Astrocyte (in vitro differentiated cells and primary cell): ENCODE results near the gene THOC2. TPM values are rescaled to one million over a fixed set of nuclear protein-coding genes. Genes with fewer than 3 reads are reported as not detected.
A peak's percentile ranks its signal among the peaks of the same experiment; 100 is the strongest.

Experiments
- DNase-seq: peaks from one replicate; pipeline ENCODE4 v3.0.0-alpha.2; 2010; ENCODE audit warnings: low read depth
- FAIRE-seq: peaks from 2 replicates; lab custom pipeline; 2011; peaks lifted over from hg19 to GRCh38; lab: Jason Lieb, UNC
- H2AFZ ChIP-seq: 2 replicates; pipeline ENCODE4 v1.6.0; 2012; ENCODE audit warnings: low read depth, low read length, inconsistent platforms
- H3K27ac ChIP-seq: 2 replicates; pipeline ENCODE4 v1.5.1; 2011; ENCODE audit warnings: low read depth, low read length, inconsistent platforms
- H3K27me3 ChIP-seq: 2 replicates; pipeline ENCODE4 v1.6.0; 2011; ENCODE audit warnings: low read length, inconsistent platforms; ENCODE audit not compliant: insufficient read depth
- H3K36me3 ChIP-seq: 2 replicates; pipeline ENCODE4 v1.5.1; 2011; ENCODE audit warnings: low read length, inconsistent platforms; ENCODE audit not compliant: insufficient read depth
- H3K4me1 ChIP-seq: 2 replicates; pipeline ENCODE4 v1.5.1; 2011; ENCODE audit warnings: low read length, inconsistent platforms; ENCODE audit not compliant: insufficient read depth
- H3K4me2 ChIP-seq: 2 replicates; pipeline ENCODE4 v1.6.0; 2012; ENCODE audit warnings: low read length, inconsistent platforms
- H3K4me3 ChIP-seq: 2 replicates; pipeline ENCODE4 v1.5.1; 2011; ENCODE audit warnings: low read depth, mild to moderate bottlenecking, low read length, inconsistent platforms; ENCODE audit not compliant: insufficient read depth
- H3K79me2 ChIP-seq: 2 replicates; pipeline ENCODE4 v1.6.0; 2012; ENCODE audit warnings: mild to moderate bottlenecking, low read length, inconsistent platforms; ENCODE audit not compliant: insufficient read depth
- H3K9ac ChIP-seq: 2 replicates; pipeline ENCODE4 v1.6.0; 2012; ENCODE audit warnings: mild to moderate bottlenecking, low read length, inconsistent platforms
- H3K9me3 ChIP-seq: 2 replicates; pipeline ENCODE4 v1.5.1; 2012; ENCODE audit warnings: low read depth, mild to moderate bottlenecking, low read length, inconsistent platforms; ENCODE audit not compliant: insufficient read depth
- H4K20me1 ChIP-seq: 2 replicates; pipeline ENCODE4 v1.6.0; 2012; ENCODE audit warnings: low read length, inconsistent platforms; ENCODE audit not compliant: insufficient read depth
- H3K27ac Mint-ChIP-seq: one replicate; pipeline ENCODE4 v1.8.0; 2021; ENCODE audit warnings: mild to moderate bottlenecking, mixed read lengths; ENCODE audit not compliant: unreplicated experiment
- H3K27me3 Mint-ChIP-seq: one replicate; pipeline ENCODE4 v1.8.0; 2021; ENCODE audit warnings: low read depth, mixed read lengths; ENCODE audit not compliant: unreplicated experiment
- H3K36me3 Mint-ChIP-seq: one replicate; pipeline ENCODE4 v1.8.0; 2021; ENCODE audit warnings: low read depth, mixed read lengths; ENCODE audit not compliant: unreplicated experiment
- H3K4me1 Mint-ChIP-seq: one replicate; pipeline ENCODE4 v1.8.0; 2021; ENCODE audit warnings: low read depth, mixed read lengths; ENCODE audit not compliant: unreplicated experiment
- H3K4me3 Mint-ChIP-seq: one replicate; pipeline ENCODE4 v1.8.0; 2021; ENCODE audit warnings: mild to moderate bottlenecking, moderate library complexity, mixed read lengths; ENCODE audit not compliant: unreplicated experiment
- H3K9me3 Mint-ChIP-seq: one replicate; pipeline ENCODE4 v1.8.0; 2021; ENCODE audit warnings: mild to moderate bottlenecking, mixed read lengths; ENCODE audit not compliant: unreplicated experiment
- CTCF ChIP-seq: IDR thresholded peaks from 2 replicates; pipeline ENCODE4 v1.5.1; 2011; ENCODE audit warnings: low read depth, mild to moderate bottlenecking, inconsistent platforms, low read length, moderate library complexity; ENCODE audit not compliant: insufficient read depth
- EZH2 ChIP-seq: IDR thresholded peaks from 2 replicates; pipeline ENCODE4 v1.6.1; 2012; ENCODE audit warnings: mild to moderate bottlenecking, low read length, inconsistent platforms; ENCODE audit not compliant: insufficient read depth
- total RNA-seq: library from RNA; stranded (reverse); gene quantifications from 2 replicates; pipeline ENCODE4 v1.2.1, GENCODE V29; 2021

The THOC2 gene
- total RNA-seq, 1 donor from 2014 or later: 64.8 TPM

GRCh38 chrX:123731987-123732669 is 724 bp downstream of the THOC2 start:
- peak overlapping the region; percentile 93 for H3K4me3 ChIP-seq
- H3K27me3 ChIP-seq: no peaks in the 10 kb centered on the region
- H3K9ac ChIP-seq: peak overlapping the region; percentile 97
- H3K4me1 Mint-ChIP-seq: peaks cover 12% of the 10 kb centered on the region
- H3K27me3 Mint-ChIP-seq: no peaks in the 10 kb centered on the region
- H3K4me2 ChIP-seq: peak overlapping the region; percentile 91
- peak overlapping the region; percentile 96 for H3K27ac Mint-ChIP-seq
- H4K20me1 ChIP-seq: peaks cover 41% of the 10 kb centered on the region
- H3K36me3 Mint-ChIP-seq: peaks cover 2% of the 10 kb centered on the region
- TF ChIP-seq EZH2 (no peak), CTCF (no peak)
- peak overlapping the region; percentile 93 for H3K4me3 Mint-ChIP-seq
- FAIRE-seq: peak; percentile 77
- no peak for DNase-seq
- no peaks in the 10 kb centered on the region for H3K36me3 ChIP-seq
- peaks cover 57% of the 10 kb centered on the region for H3K79me2 ChIP-seq
- H3K4me1 ChIP-seq: peaks cover 7% of the 10 kb centered on the region
- peak overlapping the region; percentile 88 for H3K27ac ChIP-seq
- peak overlapping the region; percentile 69 for H2AFZ ChIP-seq
- H3K9me3 ChIP-seq: no peaks in the 10 kb centered on the region
- H3K9me3 Mint-ChIP-seq: no peaks in the 10 kb centered on the region

GRCh38 chrX:123731258-123731986 is 1.4 kb downstream of the THOC2 start:
- Mint-ChIP-seq H3K27ac (peak overlapping the region; percentile 70), H3K36me3 (peaks cover 2% of the 10 kb centered on the region), H3K9me3 (no peaks in the 10 kb centered on the region), H3K4me3 (peak overlapping the region; percentile 93), H3K27me3 (no peaks in the 10 kb centered on the region), H3K4me1 (peaks cover 8% of the 10 kb centered on the region)
- DNase-seq: peak; percentile 33
- H3K79me2 ChIP-seq: peaks cover 64% of the 10 kb centered on the region
- peaks cover 45% of the 10 kb centered on the region for H4K20me1 ChIP-seq
- H3K9me3 ChIP-seq: no peaks in the 10 kb centered on the region
- peak overlapping the region; percentile 91 for H3K4me2 ChIP-seq
- H3K27ac ChIP-seq: peak overlapping the region; percentile 88
- H2AFZ ChIP-seq: peak overlapping the region; percentile 1
- peak overlapping the region; percentile 93 for H3K4me3 ChIP-seq
- H3K9ac ChIP-seq: peak overlapping the region; percentile 97
- H3K36me3 ChIP-seq: no peaks in the 10 kb centered on the region
- TF ChIP-seq CTCF: no peak
- TF ChIP-seq EZH2: no peak
- FAIRE-seq: no peak
- H3K27me3 ChIP-seq: no peaks in the 10 kb centered on the region
- H3K4me1 ChIP-seq: peaks cover 6% of the 10 kb centered on the region
